ENCODE measurements around the gene UGT1A8.

GRCh38 chr2:233791151-233791882 lies 173.9 kb downstream of the UGT1A8 start:
- TF ChIP-seq POLR2AphosphoS5 (IDR thresholded peaks at IDR 0.05; ENCODE audit: low read depth, low read length) (no peak), REST (IDR thresholded peaks at IDR 0.05; ENCODE audit: insufficient read depth in 1 of 2, low read depth in 2 of 2, low read length in 2 of 2) (no peak)
